Dermis lymphatic vessel endothelial cell (primary cell): Measurements from ENCODE around the gene OGFRL1. TPM values are rescaled to one million over a fixed set of nuclear protein-coding genes. Genes with fewer than 3 reads are reported as not detected.

Experiments used
- total RNA-seq: library from RNA; depleted of rRNA; stranded (reverse); fragments of >200 nt; gene quantifications from 2 replicates; pipeline ENCODE4 v1.2.1, GENCODE V29; 2014

Gene OGFRL1
- total RNA-seq, result 3.0 and 4.5 TPM in 2 replicates

GRCh38 chr6:71288228-71289038, at the start of gene OGFRL1:
Gene OGFRL1 (plus strand): TSS chr6:71288811. CDS start chr6:71288937, 126 bp downstream.

